NK-92 treated with Interleukin-12 subunit alpha and Interleukin-12 subunit beta, amount 100 ng/mL, for 24 hours (cell line): ENCODE measurements around the gene TUBA3E.
"Not testable (repeated sequence)": the region's sequence is repeated elsewhere in the genome, so short reads cannot be mapped to it uniquely, and the experiment has no call there.

Experiments used
- DNase-seq: peaks from one replicate; lab custom pipeline; 2025; lab: John Stamatoyannopoulos, UW

The TUBA3E gene

GRCh38 chr2:130143266-130144039, 54.8 kb downstream of the TUBA3E start:
- DNase-seq = not testable (repeated sequence)

- not testable (repeated sequence) for DNase-seq
These were observed 55.6 kb downstream of the TUBA3E start for GRCh38 chr2:130142396-130143265.
